Effector CD4-positive, alpha-beta T cell (primary cell): ENCODE data around the gene AGPAT3.
A peak's percentile ranks its signal among the peaks of the same experiment; 100 is the strongest.
"Not testable (repeated sequence)": the region's sequence is repeated elsewhere in the genome, so short reads cannot be mapped to it uniquely, and the experiment has no call there.

Experiments used
- DNase-seq: peaks from one replicate; pipeline ENCODE4 v3.0.0-alpha.2; 2020
- total RNA-seq: gene quantifications from one replicate; lab custom pipeline; 2026; lab: John Stamatoyannopoulos, UW

The AGPAT3 gene
- total RNA-seq: 72.2 reads per million, percentile 76 among the genes with 10 or more reads in this experiment

- peak; percentile 13 for DNase-seq
Measured at GRCh38 chr21:43864962-43865539, at the start of gene AGPAT3. Gene AGPAT3 (plus strand): TSS chr21:43865223. CDS start chr21:43959682, 94,459 bp downstream.

GRCh38 chr21:43815991-43816390 is 49.0 kb upstream of the AGPAT3 start:
- DNase-seq: no peak

GRCh38 chr21:43816611-43817071 is 48.4 kb upstream of the AGPAT3 start:
- no peak for DNase-seq

- no peak for DNase-seq
Measured at GRCh38 chr21:43817157-43818086, 47.6 kb upstream of the AGPAT3 start.

GRCh38 chr21:43818685-43819084 is 46.3 kb upstream of the AGPAT3 start:
- no peak for DNase-seq

- DNase-seq: no peak
Measured at GRCh38 chr21:43819511-43820405, 45.3 kb upstream of the AGPAT3 start.

- no peak for DNase-seq
Measured at GRCh38 chr21:43820466-43820865, 44.6 kb upstream of the AGPAT3 start.

- DNase-seq: not testable (repeated sequence)
Measured at GRCh38 chr21:43822166-43822565, 42.9 kb upstream of the AGPAT3 start.

- DNase-seq: not testable (repeated sequence)
Measured at GRCh38 chr21:43822741-43823140, 42.3 kb upstream of the AGPAT3 start.

GRCh38 chr21:43824333-43825241 is 40.4 kb upstream of the AGPAT3 start:
- DNase-seq: no peak

GRCh38 chr21:43825242-43825935 is 39.6 kb upstream of the AGPAT3 start:
- DNase-seq: no peak

- no peak for DNase-seq
Measured at GRCh38 chr21:43825936-43826622, 38.9 kb upstream of the AGPAT3 start.

- DNase-seq: no peak
Measured at GRCh38 chr21:43826623-43826974, 38.4 kb upstream of the AGPAT3 start.

- DNase-seq: no peak
Measured at GRCh38 chr21:43827015-43827611, 37.9 kb upstream of the AGPAT3 start.

- DNase-seq: no peak
Measured at GRCh38 chr21:43829161-43829560, 35.9 kb upstream of the AGPAT3 start.

GRCh38 chr21:43829575-43830119 is 35.4 kb upstream of the AGPAT3 start:
- no peak for DNase-seq

- DNase-seq: no peak
Measured at GRCh38 chr21:43832158-43832550, 32.9 kb upstream of the AGPAT3 start.

- DNase-seq: no peak
Measured at GRCh38 chr21:43832648-43833047, 32.4 kb upstream of the AGPAT3 start.

- no peak for DNase-seq
Measured at GRCh38 chr21:43834146-43834905, 30.7 kb upstream of the AGPAT3 start.
